Measurements from ENCODE around the gene FIBP.

- no peak for TF ChIP-seq CTCF (conservative IDR thresholded peaks at IDR 0.05; ENCODE audit: low read depth, low read length)
- peak; percentile 99 for TF ChIP-seq POLR2A (IDR thresholded peaks at IDR 0.05; ENCODE audit: low read depth, low read length)
- 0 out of 2 replicates have a peak, but pooled peaks have one; percentile 3 for TF ChIP-seq USF2 (IDR thresholded peaks at IDR 0.05; ENCODE audit: low read depth, low read length)
- TF ChIP-seq BHLHE40 (IDR thresholded peaks at IDR 0.05; ENCODE audit: low read depth, low read length), result peak; percentile 94
- 0 out of 2 replicates have a peak, but pooled peaks have one; percentile 1 for TF ChIP-seq RAD21 (IDR thresholded peaks at IDR 0.05; ENCODE audit: low read length)
- no peak for TF ChIP-seq RFX5 (IDR thresholded peaks at IDR 0.05; ENCODE audit: low read depth, low read length)
Observed at GRCh38 chr11:65900125-65900898, 12.0 kb upstream of the FIBP start, which contains the start of gene FOSL1.
